H1 (cell line): Measurements from ENCODE around the gene ITGA11. TPM values are rescaled to one million over a fixed set of nuclear protein-coding genes. Genes with fewer than 3 reads are reported as not detected.

Experiments used
- CTCF ChIA-PET: fragments of 300-600 bp; sonication (Branson Sonifier 250); formaldehyde crosslinking; loops from one replicate; lab custom pipeline; 2021; ENCODE audit not compliant: partially characterized antibody; lab: Charles Lee
- POLR2A ChIA-PET: fragments of 300-600 bp; sonication (Branson Sonifier 250); formaldehyde crosslinking; loops from one replicate; lab custom pipeline; 2021; ENCODE audit warnings: inconsistent platforms; ENCODE audit not compliant: partially characterized antibody; lab: Charles Lee
- DNase-seq, 2 experiments: peaks; one replicate each; pipeline versions ENCODE4 v3.0.0 to v3.0.0-alpha.2; 2010 to 2022; ENCODE audit warnings: low spot score in 2 of 2, low read depth in 1 of 2, mixed read lengths in 1 of 2
- FAIRE-seq: peaks from 2 replicates; lab custom pipeline; 2011; peaks lifted over from hg19 to GRCh38; lab: Jason Lieb, UNC
- H2AFZ ChIP-seq: 2 replicates; pipeline ENCODE4 v1.8.1; 2012; ENCODE audit warnings: low read length, inconsistent platforms
- H2AK5ac ChIP-seq: 2 replicates; pipeline ENCODE4 v1.6.1; 2013; ENCODE audit warnings: low read depth, low read length
- H2BK120ac ChIP-seq: replicated peaks from 2 replicates; pipeline ENCODE3; 2013; ENCODE audit warnings: low read depth, low read length, inconsistent platforms
- H2BK12ac ChIP-seq: 2 replicates; pipeline ENCODE4 v1.6.1; 2013; ENCODE audit warnings: low read depth, low read length
- H2BK15ac ChIP-seq: 2 replicates; pipeline ENCODE4 v1.6.1; 2013; ENCODE audit warnings: low read length
- H2BK20ac ChIP-seq: 2 replicates; pipeline ENCODE4 v1.6.1; 2013; ENCODE audit warnings: low read length
- H2BK5ac ChIP-seq: 2 replicates; pipeline ENCODE4 v1.6.1; 2013; ENCODE audit warnings: low read depth, low read length
- H3K14ac ChIP-seq: 2 replicates; pipeline ENCODE4 v1.6.1; 2013; ENCODE audit warnings: inconsistent platforms; ENCODE audit not compliant: insufficient read length
- H3K18ac ChIP-seq: 2 replicates; pipeline ENCODE4 v1.6.1; 2013; ENCODE audit warnings: low read length; ENCODE audit errors: extremely low read depth
- H3K23ac ChIP-seq: 2 replicates; pipeline ENCODE4 v1.6.1; 2013; ENCODE audit warnings: inconsistent platforms; ENCODE audit not compliant: insufficient read length
- H3K23me2 ChIP-seq: 2 replicates; pipeline ENCODE4 v1.6.1; 2013; ENCODE audit warnings: low read depth, low read length
- H3K27ac ChIP-seq: 2 replicates; pipeline ENCODE4 v1.6.1; 2011; ENCODE audit warnings: low read depth, low read length, inconsistent platforms
- H3K27me3 ChIP-seq, 4 experiments: replicated peaks in 1 of 4; 1 replicate in 1 of 4; 2 replicates in 3 of 4; pipeline versions ENCODE4 v1.6.1 to v1.8.1; 2011 to 2013; ENCODE audit warnings: low read length in 3 of 4, mild to moderate bottlenecking in 3 of 4, inconsistent platforms in 2 of 4, mixed read lengths in 2 of 4, moderate library complexity in 1 of 4; ENCODE audit not compliant: control insufficient read depth in 3 of 4, insufficient read depth in 3 of 4; ENCODE audit errors: extremely low read depth in 1 of 4
- H3K36me3 ChIP-seq, 4 experiments: 2 replicates each; pipeline versions ENCODE4 v1.6.1 to v1.8.1; 2011 to 2013; ENCODE audit warnings: mild to moderate bottlenecking in 4 of 4, low read length in 3 of 4, moderate library complexity in 2 of 4, control low read depth in 1 of 4, inconsistent platforms in 1 of 4; ENCODE audit not compliant: insufficient read depth in 4 of 4, control insufficient read depth in 2 of 4
- H3K4ac ChIP-seq: replicated peaks from 2 replicates; pipeline ENCODE3; 2013; ENCODE audit warnings: low read length, low read depth, mixed read lengths, inconsistent platforms; ENCODE audit not compliant: insufficient read length
- H3K4me1 ChIP-seq, 4 experiments: replicated peaks in 1 of 4; 1 replicate in 1 of 4; 2 replicates in 3 of 4; pipeline versions ENCODE4 v1.6.1 to v1.8.1; 2011 to 2013; ENCODE audit warnings: low read length in 3 of 4, inconsistent platforms in 2 of 4, mixed read lengths in 1 of 4; ENCODE audit not compliant: insufficient read depth in 4 of 4, control insufficient read depth in 3 of 4
- H3K4me2 ChIP-seq, 2 experiments: 2 replicates each; pipeline versions ENCODE4 v1.6.1 to v1.8.1; 2011 to 2013; ENCODE audit warnings: low read depth in 2 of 2, low read length in 2 of 2, control low read depth in 1 of 2, inconsistent platforms in 1 of 2, mild to moderate bottlenecking in 1 of 2; ENCODE audit not compliant: insufficient read depth in 1 of 2
- H3K4me3 ChIP-seq, 4 experiments: fragments of 200-600, 300-600 bp in 1 of 4; sonication (generic), shearing (Covaris generic), sonication (Bioruptor Twin) in 1 of 4; 2 replicates each; pipeline versions ENCODE4 v1.5.1 to v1.8.1; 2011 to 2016; ENCODE audit warnings: low read length in 4 of 4, low read depth in 3 of 4, control low read depth in 2 of 4, inconsistent platforms in 2 of 4, mild to moderate bottlenecking in 2 of 4, mixed read lengths in 1 of 4, moderate library complexity in 1 of 4; ENCODE audit not compliant: insufficient read depth in 2 of 4; ENCODE audit errors: extremely low read depth in 1 of 4
- H3K56ac ChIP-seq: replicated peaks from 2 replicates; pipeline ENCODE3; 2013; ENCODE audit warnings: low read depth, mild to moderate bottlenecking, mixed read lengths, low read length, inconsistent platforms; ENCODE audit not compliant: insufficient read length
- H3K79me1 ChIP-seq: 2 replicates; pipeline ENCODE4 v1.6.1; 2013; ENCODE audit warnings: low read depth, low read length, control low read depth
- H3K79me2 ChIP-seq, 2 experiments: 2 replicates each; pipeline versions ENCODE4 v1.6.1 to v1.8.1; 2012 to 2013; ENCODE audit warnings: low read length in 2 of 2, mild to moderate bottlenecking in 2 of 2, inconsistent platforms in 1 of 2; ENCODE audit not compliant: insufficient read depth in 2 of 2, control insufficient read depth in 1 of 2
- H3K9ac ChIP-seq, 4 experiments: replicated peaks in 1 of 4; 1 replicate in 1 of 4; 2 replicates in 3 of 4; pipeline versions ENCODE4 v1.6.1 to v1.8.1; 2011 to 2013; ENCODE audit warnings: low read depth in 3 of 4, low read length in 3 of 4, control low read depth in 2 of 4, mild to moderate bottlenecking in 2 of 4, moderate library complexity in 2 of 4, inconsistent platforms in 1 of 4; ENCODE audit errors: extremely low read depth in 1 of 4
- H3K9me3 ChIP-seq, 2 experiments: 2 replicates each; pipeline versions ENCODE4 v1.6.1 to v1.8.1; 2012 to 2013; ENCODE audit warnings: mild to moderate bottlenecking in 2 of 2, moderate library complexity in 2 of 2, control low read depth in 1 of 2, inconsistent platforms in 1 of 2, low read depth in 1 of 2, low read length in 1 of 2, mixed read lengths in 1 of 2; ENCODE audit not compliant: insufficient read depth in 2 of 2
- H4K20me1 ChIP-seq, 2 experiments: replicated peaks in 1 of 2; 2 replicates each; pipeline versions ENCODE3 to v1.8.1; 2011 to 2013; ENCODE audit warnings: inconsistent platforms in 2 of 2, low read length in 2 of 2, mild to moderate bottlenecking in 1 of 2; ENCODE audit not compliant: insufficient read depth in 2 of 2, control insufficient read depth in 1 of 2
- H4K5ac ChIP-seq: 2 replicates; pipeline ENCODE4 v1.6.1; 2013; ENCODE audit warnings: low read length, low read depth, mixed read lengths, inconsistent platforms; ENCODE audit not compliant: insufficient read length
- H4K8ac ChIP-seq: 2 replicates; pipeline ENCODE4 v1.8.0; 2013; ENCODE audit warnings: mild to moderate bottlenecking, moderate library complexity, low read length, inconsistent platforms; ENCODE audit not compliant: insufficient read depth; ENCODE audit errors: extremely low read depth
- H4K91ac ChIP-seq: replicated peaks from 2 replicates; pipeline ENCODE3; 2013; ENCODE audit warnings: low read length, mixed read lengths, inconsistent platforms; ENCODE audit not compliant: insufficient read length
- ASH2L ChIP-seq: fragments of 200-600, 300-600 bp; sonication (generic); IDR thresholded peaks from one replicate; pipeline ENCODE4 v1.7.1; 2017; ENCODE audit warnings: low read length
- CTBP2 ChIP-seq: IDR thresholded peaks from 2 replicates; pipeline ENCODE4 v1.7.0; 2011; ENCODE audit warnings: borderline replicate concordance, mild to moderate bottlenecking, moderate library complexity, mixed read lengths, low read length; ENCODE audit not compliant: insufficient read depth, insufficient read length
- MAFK ChIP-seq: IDR thresholded peaks from 2 replicates; pipeline ENCODE4 v1.6.1; 2012; ENCODE audit warnings: low read depth, mild to moderate bottlenecking, improper control_type of control experiment, low read length
- MAX ChIP-seq: IDR thresholded peaks from 2 replicates; pipeline ENCODE4 v1.6.1; 2012; ENCODE audit warnings: inconsistent platforms
- PHF8 ChIP-seq: fragments of 200-600 bp; sonication (generic); conservative IDR thresholded peaks from 2 replicates; pipeline ENCODE4 v1.7.1; 2012; ENCODE audit warnings: low read depth, mild to moderate bottlenecking, inconsistent platforms, low read length, moderate library complexity
- POLR2A ChIP-seq, 2 experiments: IDR thresholded peaks; 1 replicate in 1 of 2; 2 replicates in 1 of 2; pipeline ENCODE4 v1.6.1; 2011; ENCODE audit warnings: low read depth in 2 of 2, low read length in 2 of 2, mild to moderate bottlenecking in 2 of 2; ENCODE audit errors: control extremely low read depth in 1 of 2
- POU5F1 ChIP-seq: IDR thresholded peaks from 2 replicates; pipeline ENCODE4 v1.6.1; 2011; ENCODE audit warnings: low read depth, mild to moderate bottlenecking, low read length, moderate library complexity
- RXRA ChIP-seq: IDR thresholded peaks from 2 replicates; pipeline ENCODE4 v1.6.1; 2011; ENCODE audit warnings: low read depth, mild to moderate bottlenecking, low read length, moderate library complexity; ENCODE audit not compliant: insufficient read depth
- SIX5 ChIP-seq: IDR thresholded peaks from 2 replicates; pipeline ENCODE4 v1.6.1; 2011; ENCODE audit warnings: mild to moderate bottlenecking, low read depth, low read length
- SP4 ChIP-seq: IDR thresholded peaks from 2 replicates; pipeline ENCODE4 v1.6.1; 2012; ENCODE audit warnings: low read length, inconsistent platforms
- WGBS, 2 experiments: shearing (Covaris generic) in 1 of 2; methylation state at CpG; one replicate each; pipeline versions ENCODE4 v1.1.6 to v1.1.7; 2013 to 2015; ENCODE audit warnings: low lambda C conversion rate in 2 of 2, mixed read lengths in 2 of 2, inconsistent platforms in 1 of 2, low coverage in 1 of 2, missing lambda C conversion rate in 1 of 2; ENCODE audit not compliant: insufficient replicate concordance in 2 of 2, insufficient coverage in 1 of 2, insufficient read length in 1 of 2; ENCODE audit errors: extremely low coverage in 1 of 2, missing lambda C conversion rate in 1 of 2; 5-methylcytosine and 5-hydroxymethylcytosine counted together
- polyA plus RNA-seq, 7 experiments: library from polyadenylated mRNA; depleted of rRNA in 3 of 7; stranded (reverse) in 5 of 7; unstranded in 2 of 7; fragments of >200 nt in 5 of 7; fragments of 200-250 nt in 2 of 7; gene quantifications; 1 replicate in 5 of 7; 2 replicates in 1 of 7; 4 replicates in 1 of 7; pipeline versions ENCODE4 v1.2.1 to v1.2.3, GENCODE V29; 2011 to 2013; ENCODE audit warnings: missing spikeins in 2 of 7, mixed read lengths in 2 of 7
- total RNA-seq: library from RNA; stranded (reverse); fragmentation: NEBNext Ultra II Directional; extraction: Animal tissue kit (Norgen Biotek cat#: 25700); gene quantifications from 2 replicates; pipeline ENCODE4 v1.2.1, GENCODE V29; 2021

The ITGA11 gene
- total and polyA plus RNA-seq, 2 of the 8 experiments (the other 6 are each of a cell fraction or from before 2014, with no cell fraction given), result 0.05 to 0.06 TPM

- Histone ChIP-seq H3K4me1 (no peaks in the 10 kb centered on the region; a peak in 1 of 7 replicates), H3K23ac (no peak overlapping the region), H2BK15ac (no peak overlapping the region), H4K8ac (no peak overlapping the region), H2BK12ac (no peak overlapping the region), H3K27ac (no peak overlapping the region), H3K9ac (no peak overlapping the region; a peak in 1 of 7 replicates), H3K36me3 (no peaks in the 10 kb centered on the region), H3K4me3 (no peak overlapping the region), H3K18ac (no peak overlapping the region), H3K79me2 (no peaks in the 10 kb centered on the region), H2BK120ac (no peak overlapping the region), H2BK20ac (no peak overlapping the region), H4K91ac (no peak overlapping the region), H3K23me2 (peaks cover 9% of the 10 kb centered on the region; the same call in 1 of the 2 replicates), H4K5ac (no peak overlapping the region), H3K56ac (no peak overlapping the region), H3K4ac (no peak overlapping the region), H3K4me2 (no peak overlapping the region), H3K14ac (no peak overlapping the region), H2BK5ac (no peak overlapping the region), H4K20me1 (no peaks in the 10 kb centered on the region), H3K9me3 (no peaks in the 10 kb centered on the region), H2AK5ac (no peak overlapping the region), H3K27me3 (no peaks in the 10 kb centered on the region), H2AFZ (no peak overlapping the region), H3K79me1 (no peaks in the 10 kb centered on the region)
- 73% methylated on average over 2 of the region's 2 CpGs; no CpG with 5 or more reads in 1 of the 2 experiments for WGBS, 2 experiments
- DNase-seq, result no peak
- CTCF ChIA-PET, result interaction anchor here (1.2 to 2.7 kb wide), 2 partner anchors 27 to 57 kb away, joined by 3 to 15 read pairs; no protein-coding TSS in a partner anchor
- POLR2A ChIA-PET, result no interaction called here
- no peak for FAIRE-seq
- TF ChIP-seq POLR2A (IDR thresholded peaks at IDR 0.05; ENCODE audit: control extremely low read depth in 1 of 2, low read depth in 2 of 2, low read length in 2 of 2) (no peak), MAFK (no peak), ASH2L (no peak), SIX5 (no peak), SP4 (no peak), CTBP2 (no peak), POU5F1 (no peak), MAX (no peak), PHF8 (no peak), RXRA (no peak)
Measured at GRCh38 chr15:68363353-68363752, 68.6 kb downstream of the ITGA11 start.
